Activated naive CD8-positive, alpha-beta T cell treated with anti-CD3 and anti-CD28 coated beads, Interleukin-2, amount 10 ng/mL, durations not matched to agents 7 days and 5 days (primary cell): ENCODE data around the gene TMEM247. TPM values are rescaled to one million over a fixed set of nuclear protein-coding genes. Genes with fewer than 3 reads are reported as not detected.
A peak's percentile ranks its signal among the peaks of the same experiment; 100 is the strongest.

ENCODE experiments used
- ATAC-seq: fragments of 150-1000 bp; cut with Tn5 transposase; one replicate; pipeline ENCODE4 v1.10.0; 2021; ENCODE audit warnings: low read depth, moderate library complexity
- POLR2A ChIA-PET: fragments of 350-600 bp; sonication (Branson Sonifier 250); formaldehyde crosslinking; loops from one replicate; lab custom pipeline; 2021; ENCODE audit warnings: antibody characterized with exemption; lab: Charles Lee
- DNase-seq: peaks from one replicate; pipeline ENCODE4 v3.0.0; 2021
- H3K27ac Mint-ChIP-seq: one replicate; pipeline ENCODE4 v1.8.0; 2022; ENCODE audit warnings: mild to moderate bottlenecking, mixed read lengths
- H3K27me3 Mint-ChIP-seq: one replicate; pipeline ENCODE4 v1.8.0; 2022; ENCODE audit warnings: mild to moderate bottlenecking, moderate library complexity, mixed read lengths
- H3K36me3 Mint-ChIP-seq: one replicate; pipeline ENCODE4 v1.8.0; 2021; ENCODE audit warnings: mild to moderate bottlenecking, mixed read lengths
- H3K4me1 Mint-ChIP-seq: one replicate; pipeline ENCODE4 v1.8.0; 2021; ENCODE audit warnings: mixed read lengths
- H3K4me3 Mint-ChIP-seq: one replicate; pipeline ENCODE4 v1.8.0; 2022; ENCODE audit warnings: mild to moderate bottlenecking, moderate library complexity, mixed read lengths
- H3K9me3 Mint-ChIP-seq: one replicate; pipeline ENCODE4 v1.8.0; 2021; ENCODE audit warnings: mixed read lengths
- total RNA-seq, 2 experiments: library from RNA; stranded (reverse); gene quantifications; one replicate each; pipeline ENCODE4 v1.2.3, GENCODE V29; 2021

The TMEM247 gene
- total RNA-seq, 2 experiments from 2014 or later, result not detected

- ATAC-seq (no peak), DNase-seq (no peak)
- H3K4me3 Mint-ChIP-seq, result no peak overlapping the region
- H3K9me3 Mint-ChIP-seq, result peaks cover 6% of the 10 kb centered on the region
- H3K27me3 Mint-ChIP-seq, result peaks cover 27% of the 10 kb centered on the region
- H3K36me3 Mint-ChIP-seq, result peaks cover 4% of the 10 kb centered on the region
- POLR2A ChIA-PET, result no interaction called here
- no peaks in the 10 kb centered on the region for H3K4me1 Mint-ChIP-seq
- no peak overlapping the region for H3K27ac Mint-ChIP-seq
Measured at GRCh38 chr2:46445556-46445955, 33.8 kb upstream of the TMEM247 start.

DNA sequence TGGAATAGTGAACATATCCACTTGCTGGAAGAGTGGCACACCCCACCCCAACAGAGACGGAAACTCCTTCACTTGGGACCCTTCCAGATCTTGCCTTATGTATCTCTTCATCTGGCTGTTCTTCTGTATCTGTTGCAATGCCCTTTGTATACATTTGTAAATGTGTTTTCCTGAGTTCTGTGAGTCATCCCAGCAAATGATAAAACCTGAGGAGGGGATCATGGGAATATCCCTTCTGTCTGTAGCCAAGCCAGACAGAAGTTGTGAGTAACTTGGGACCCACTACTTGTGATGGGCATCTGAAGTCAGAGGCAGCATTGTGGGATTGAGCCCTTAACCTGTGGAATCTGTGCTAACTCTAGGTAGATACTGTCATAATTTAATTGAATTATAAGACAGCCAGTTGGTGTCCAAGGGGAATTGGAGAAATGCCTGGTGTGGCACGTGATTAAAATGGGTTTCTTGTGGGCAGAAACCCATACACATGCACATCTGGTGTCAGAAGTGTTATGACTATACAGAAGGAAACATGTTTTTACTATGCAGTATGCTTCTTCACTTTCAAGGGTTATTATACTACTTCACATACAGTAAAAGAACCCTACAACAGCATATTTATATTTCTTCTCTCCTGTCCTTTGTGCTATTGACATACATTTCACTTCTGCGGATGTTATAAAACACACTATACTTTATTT, 32.3 kb upstream of the TMEM247 start:
- peaks cover 4% of the 10 kb centered on the region for H3K36me3 Mint-ChIP-seq
- no peaks in the 10 kb centered on the region for H3K4me1 Mint-ChIP-seq
- ATAC-seq, result no peak
- H3K9me3 Mint-ChIP-seq, result peaks cover 6% of the 10 kb centered on the region
- no peak overlapping the region for H3K27ac Mint-ChIP-seq
- POLR2A ChIA-PET, result no interaction called here
- peaks cover 27% of the 10 kb centered on the region for H3K27me3 Mint-ChIP-seq
- no peak for DNase-seq
- no peak overlapping the region for H3K4me3 Mint-ChIP-seq

GRCh38 chr2:46447649-46448048, 31.7 kb upstream of the TMEM247 start:
- H3K9me3 Mint-ChIP-seq, result peaks cover 6% of the 10 kb centered on the region
- no peak for DNase-seq

GRCh38 chr2:46448111-46448510, 31.3 kb upstream of the TMEM247 start:
- Mint-ChIP-seq H3K36me3 (peaks cover 4% of the 10 kb centered on the region), H3K4me1 (no peaks in the 10 kb centered on the region), H3K27me3 (peaks cover 25% of the 10 kb centered on the region), H3K4me3 (no peak overlapping the region), H3K9me3 (peaks cover 6% of the 10 kb centered on the region), H3K27ac (no peak overlapping the region)
- POLR2A ChIA-PET, result no interaction called here
- ATAC-seq (no peak), DNase-seq (no peak)

More at GRCh38 chr2:46447649-46448048, 31.7 kb upstream of the TMEM247 start:
- Mint-ChIP-seq H3K4me3 (no peak overlapping the region), H3K4me1 (no peaks in the 10 kb centered on the region), H3K27me3 (peaks cover 27% of the 10 kb centered on the region), H3K27ac (no peak overlapping the region), H3K36me3 (peaks cover 4% of the 10 kb centered on the region)
- no peak for ATAC-seq
- POLR2A ChIA-PET, result no interaction called here

- peaks cover 22% of the 10 kb centered on the region for H3K27me3 Mint-ChIP-seq
- no peak for DNase-seq
- peaks cover 4% of the 10 kb centered on the region for H3K36me3 Mint-ChIP-seq
- peaks cover 9% of the 10 kb centered on the region for H3K9me3 Mint-ChIP-seq
- ATAC-seq, result no peak
- no peak overlapping the region for H3K4me3 Mint-ChIP-seq
- H3K27ac Mint-ChIP-seq, result no peak overlapping the region
- no peaks in the 10 kb centered on the region for H3K4me1 Mint-ChIP-seq
- POLR2A ChIA-PET, result no interaction called here
Measured at GRCh38 chr2:46448641-46449040, 30.7 kb upstream of the TMEM247 start.

DNA sequence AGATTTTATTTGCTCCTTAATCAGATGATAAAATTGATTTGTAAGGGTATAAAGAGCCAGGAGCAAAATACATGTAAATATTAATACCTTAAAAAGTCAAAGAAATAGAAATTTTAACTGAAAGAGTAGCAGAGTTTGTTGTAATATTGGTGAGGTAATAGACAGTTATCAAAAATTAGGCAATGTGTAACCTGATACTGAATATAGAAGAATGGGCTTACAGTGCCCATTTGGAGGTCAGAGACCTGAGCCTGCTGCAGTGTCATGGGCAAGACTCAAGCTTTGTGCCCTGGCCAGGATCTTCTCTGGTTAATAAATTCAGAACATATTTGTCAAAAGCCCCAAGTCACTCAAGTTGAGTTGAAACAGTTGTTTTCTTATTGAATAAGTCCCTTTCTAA, 29.7 kb upstream of the TMEM247 start:
- no peaks in the 10 kb centered on the region for H3K4me1 Mint-ChIP-seq
- ATAC-seq (no peak), DNase-seq (no peak)
- no peak overlapping the region for H3K27ac Mint-ChIP-seq
- peaks cover 9% of the 10 kb centered on the region for H3K9me3 Mint-ChIP-seq
- peaks cover 4% of the 10 kb centered on the region for H3K36me3 Mint-ChIP-seq
- POLR2A ChIA-PET, result no interaction called here
- peaks cover 26% of the 10 kb centered on the region for H3K27me3 Mint-ChIP-seq
- no peak overlapping the region for H3K4me3 Mint-ChIP-seq

- ATAC-seq (no peak), DNase-seq (no peak)
- POLR2A ChIA-PET, result no interaction called here
- H3K36me3 Mint-ChIP-seq, result no peaks in the 10 kb centered on the region
- peaks cover 2% of the 10 kb centered on the region for H3K9me3 Mint-ChIP-seq
- H3K27me3 Mint-ChIP-seq, result peaks cover 26% of the 10 kb centered on the region
- no peak overlapping the region for H3K27ac Mint-ChIP-seq
- no peak overlapping the region for H3K4me3 Mint-ChIP-seq
- H3K4me1 Mint-ChIP-seq, result no peaks in the 10 kb centered on the region
Measured at GRCh38 chr2:46451131-46451711, 28.1 kb upstream of the TMEM247 start.

GRCh38 chr2:46456789-46457188, 22.6 kb upstream of the TMEM247 start:
- Mint-ChIP-seq H3K9me3 (peaks cover 2% of the 10 kb centered on the region), H3K4me1 (peaks cover 7% of the 10 kb centered on the region), H3K27ac (no peak overlapping the region), H3K4me3 (no peak overlapping the region), H3K27me3 (peaks cover 3% of the 10 kb centered on the region), H3K36me3 (no peaks in the 10 kb centered on the region)
- POLR2A ChIA-PET, result no interaction called here
- ATAC-seq, result no peak
- no peak for DNase-seq

- no peaks in the 10 kb centered on the region for H3K36me3 Mint-ChIP-seq
- POLR2A ChIA-PET, result interaction anchor here (1.0 kb wide), 1 partner anchor 452 kb away, joined by 3 read pairs; no protein-coding TSS in a partner anchor
- peaks cover 3% of the 10 kb centered on the region for H3K27me3 Mint-ChIP-seq
- DNase-seq (no peak), ATAC-seq (no peak)
- H3K4me3 Mint-ChIP-seq, result no peak overlapping the region
- no peaks in the 10 kb centered on the region for H3K9me3 Mint-ChIP-seq
- no peak overlapping the region for H3K27ac Mint-ChIP-seq
- peaks cover 12% of the 10 kb centered on the region for H3K4me1 Mint-ChIP-seq
Measured at GRCh38 chr2:46458763-46459500, 20.4 kb upstream of the TMEM247 start.

DNA sequence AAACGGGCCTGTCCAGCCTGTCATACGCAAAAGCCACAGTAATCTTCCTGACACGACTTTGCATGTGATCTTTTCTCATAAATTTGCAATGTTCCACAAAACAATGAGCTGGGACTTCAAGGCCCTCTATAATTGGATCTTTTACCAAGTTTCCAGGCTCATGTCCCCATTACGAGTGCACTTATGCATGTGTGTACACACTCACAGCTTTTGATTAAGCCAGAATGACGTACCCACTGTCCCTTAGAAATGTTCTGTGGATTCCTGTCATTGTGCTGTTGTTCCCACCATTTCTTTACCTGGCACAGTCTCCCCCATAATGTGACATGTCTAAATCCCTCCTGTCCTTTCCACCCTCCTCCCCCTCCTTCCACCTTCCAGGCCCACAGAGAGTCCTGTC, 19.7 kb upstream of the TMEM247 start:
- DNase-seq (no peak), ATAC-seq (no peak)
- POLR2A ChIA-PET, result interaction anchor here (1.0 kb wide), 1 partner anchor 453 kb away, joined by 3 read pairs; no protein-coding TSS in a partner anchor
- Mint-ChIP-seq H3K9me3 (no peaks in the 10 kb centered on the region), H3K4me3 (no peak overlapping the region), H3K27ac (no peak overlapping the region), H3K4me1 (peaks cover 15% of the 10 kb centered on the region), H3K27me3 (no peaks in the 10 kb centered on the region), H3K36me3 (no peaks in the 10 kb centered on the region)

GRCh38 chr2:46460241-46460921, 19.0 kb upstream of the TMEM247 start:
- ATAC-seq (no peak), DNase-seq (no peak)
- Mint-ChIP-seq H3K36me3 (no peaks in the 10 kb centered on the region), H3K4me3 (no peak overlapping the region), H3K27ac (no peak overlapping the region), H3K4me1 (peaks cover 15% of the 10 kb centered on the region), H3K9me3 (no peaks in the 10 kb centered on the region), H3K27me3 (no peaks in the 10 kb centered on the region)
- POLR2A ChIA-PET, result no interaction called here

- no peaks in the 10 kb centered on the region for H3K36me3 Mint-ChIP-seq
- ATAC-seq (peak; percentile 55), DNase-seq (peak; percentile 82)
- H3K27me3 Mint-ChIP-seq, result no peaks in the 10 kb centered on the region
- H3K9me3 Mint-ChIP-seq, result no peaks in the 10 kb centered on the region
- peaks cover 15% of the 10 kb centered on the region for H3K4me1 Mint-ChIP-seq
- POLR2A ChIA-PET, result no interaction called here
- H3K4me3 Mint-ChIP-seq, result no peak overlapping the region
- peak overlapping the region; percentile 21 for H3K27ac Mint-ChIP-seq
Measured at GRCh38 chr2:46461011-46461674, 18.2 kb upstream of the TMEM247 start.

DNA sequence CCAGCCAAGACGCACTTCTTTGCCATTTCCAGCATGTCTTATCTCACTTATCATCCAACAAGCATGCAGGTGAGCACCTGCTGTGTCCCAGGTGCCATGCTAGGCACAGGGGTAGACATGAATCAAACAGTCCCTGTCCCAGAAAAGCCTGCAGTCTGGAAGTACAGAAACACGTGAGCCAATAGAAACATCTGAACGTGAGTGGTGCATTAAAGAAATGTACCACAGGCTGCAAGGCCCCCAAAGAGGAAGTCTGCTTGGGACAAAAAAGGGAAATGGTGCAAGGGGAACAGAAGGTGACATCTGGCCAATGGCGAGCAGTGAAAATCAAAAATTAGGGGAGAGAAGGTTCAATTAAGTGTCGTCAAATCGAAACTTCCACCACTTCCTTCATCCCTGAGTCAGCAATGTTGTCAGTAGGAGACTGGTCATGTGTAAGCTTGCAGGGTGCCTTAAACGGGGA, 17.6 kb upstream of the TMEM247 start:
- Mint-ChIP-seq H3K36me3 (no peaks in the 10 kb centered on the region), H3K27me3 (no peaks in the 10 kb centered on the region), H3K4me3 (no peak overlapping the region), H3K4me1 (peaks cover 15% of the 10 kb centered on the region), H3K9me3 (no peaks in the 10 kb centered on the region), H3K27ac (no peak overlapping the region)
- no peak for DNase-seq
- POLR2A ChIA-PET, result no interaction called here
- no peak for ATAC-seq
